T-cell (primary cell): ENCODE data around the gene TSPAN14. TPM values are rescaled to one million over a fixed set of nuclear protein-coding genes. Genes with fewer than 3 reads are reported as not detected.

Source experiments
- ATAC-seq, 4 experiments: fragments of 200-7000 bp in 3 of 4; fragments of 150-1000 bp in 1 of 4; cut with Tn5 transposase; replicated peaks in 1 of 4; 1 replicate in 3 of 4; 2 replicates in 1 of 4; pipeline ENCODE4 v1.10.0; 2021; ENCODE audit warnings: moderate library complexity in 3 of 4, mild to moderate bottlenecking in 2 of 4, moderate number of reproducible peaks in 1 of 4
- CTCF ChIA-PET, 2 donors: fragments of 300-600 bp; sonication (Branson Sonifier 250); formaldehyde crosslinking; loops; one replicate each; lab custom pipeline; 2022; ENCODE audit warnings: antibody characterized with exemption in 2 of 2; lab: Charles Lee
- POLR2A ChIA-PET, 2 donors: fragments of 300-600 bp; sonication (Branson Sonifier 250); formaldehyde crosslinking; loops; one replicate each; lab custom pipeline; 2022; ENCODE audit warnings: antibody characterized with exemption in 2 of 2; lab: Charles Lee
- DNase-seq, 35 experiments: peaks; one replicate each; pipeline versions ENCODE4 v3.0.0 to v3.0.0-alpha.2; 2013 to 2023
- H3K27ac ChIP-seq: one replicate; pipeline ENCODE4 v1.5.1; 2013; ENCODE audit warnings: low read length
- H3K27me3 ChIP-seq, 2 experiments: replicated peaks in 1 of 2; 1 replicate in 1 of 2; 2 replicates in 1 of 2; pipeline versions ENCODE4 v1.6.1 to v1.7.0; 2013; ENCODE audit warnings: low read length in 1 of 2, mixed read lengths in 1 of 2; ENCODE audit not compliant: control insufficient read depth in 2 of 2, insufficient read depth in 2 of 2; ENCODE audit errors: extremely low read depth in 1 of 2
- H3K36me3 ChIP-seq, 2 donors: 1 replicate in 1 of 2; 2 replicates in 1 of 2; pipeline versions ENCODE4 v1.6.1 to v1.7.0; 2013; ENCODE audit warnings: low read length in 1 of 2; ENCODE audit not compliant: control insufficient read depth in 2 of 2, insufficient read depth in 1 of 2; ENCODE audit errors: extremely low read depth in 1 of 2
- H3K4me1 ChIP-seq, 2 experiments: 1 replicate in 1 of 2; 2 replicates in 1 of 2; pipeline versions ENCODE4 v1.6.1 to v1.7.0; 2013; ENCODE audit warnings: low read length in 2 of 2, mixed read lengths in 1 of 2; ENCODE audit not compliant: insufficient read depth in 2 of 2, control insufficient read depth in 1 of 2; ENCODE audit errors: extremely low read depth in 1 of 2
- H3K4me3 ChIP-seq, 2 donors: 1 replicate in 1 of 2; 2 replicates in 1 of 2; pipeline versions ENCODE4 v1.5.1 to v1.7.0; 2013; ENCODE audit warnings: mild to moderate bottlenecking in 2 of 2, low read length in 1 of 2, moderate library complexity in 1 of 2; ENCODE audit not compliant: control insufficient read depth in 1 of 2; ENCODE audit errors: extremely low read depth in 1 of 2
- H3K9me3 ChIP-seq: 2 replicates; pipeline ENCODE4 v1.7.0; 2013
- H3K27ac Mint-ChIP-seq, 2 donors: one replicate each; pipeline ENCODE4 v1.8.0; 2020 to 2021; ENCODE audit warnings: mild to moderate bottlenecking in 2 of 2, mixed read lengths in 2 of 2
- H3K27me3 Mint-ChIP-seq, 2 donors: one replicate each; pipeline ENCODE4 v1.8.0; 2021 to 2022; ENCODE audit warnings: mixed read lengths in 2 of 2
- H3K36me3 Mint-ChIP-seq: one replicate; pipeline ENCODE4 v1.8.0; 2021; ENCODE audit warnings: mixed read lengths
- H3K4me1 Mint-ChIP-seq, 3 donors: one replicate each; pipeline ENCODE4 v1.8.0; 2020 to 2022; ENCODE audit warnings: mixed read lengths in 3 of 3, mild to moderate bottlenecking in 1 of 3
- H3K4me3 Mint-ChIP-seq, 3 donors: one replicate each; pipeline ENCODE4 v1.8.0; 2020 to 2022; ENCODE audit warnings: mild to moderate bottlenecking in 3 of 3, mixed read lengths in 3 of 3, moderate library complexity in 3 of 3
- H3K9me3 Mint-ChIP-seq, 3 donors: one replicate each; pipeline ENCODE4 v1.8.0; 2020 to 2022; ENCODE audit warnings: mixed read lengths in 3 of 3
- WGBS: methylation state at CpG from one replicate; pipeline ENCODE4 v1.1.5; 2013; ENCODE audit warnings: missing lambda C conversion rate; ENCODE audit not compliant: insufficient coverage; 5-methylcytosine and 5-hydroxymethylcytosine counted together
- total RNA-seq, 35 experiments: library from RNA in 6 of 35; stranded (reverse) in 6 of 35; fragments of 120-200 nt in 1 of 35; gene quantifications; one replicate each; pipeline versions ENCODE4 v1.2.1 to v1.2.4 and lab custom pipeline; 2013 to 2026

Gene TSPAN14
- total RNA-seq, 5 donors from 2014 or later (not counting 1 experiment from before 2014, with no cell fraction given): 130 to 204 (median 194) TPM

- CTCF ChIA-PET: interaction anchor here (0.8 to 4.8 kb wide), 11 partner anchors 10 to 88 kb away, joined by 3 to 25 read pairs (median 4); partner anchors contain the start of gene PRXL2A (in 1 of the 2)
Measured at GRCh38 chr10:80466724-80467326, 12.7 kb downstream of the TSPAN14 start.

GRCh38 chr10:80468002-80468401 lies 13.9 kb downstream of the TSPAN14 start:
- no peaks in the 10 kb centered on the region for H3K9me3 Mint-ChIP-seq
- peak; percentile 53 to 62 (median 60) for ATAC-seq
- Histone ChIP-seq H3K4me1 (peaks cover 81 to 99% of the 10 kb centered on the region in 2 experiments), H3K9me3 (no peaks in the 10 kb centered on the region), H3K27me3 (no peaks in the 10 kb centered on the region), H3K4me3 (peak overlapping the region; percentile 46 to 74), H3K36me3 (peaks cover 0 to 23% of the 10 kb centered on the region in 2 donors), H3K27ac (peak overlapping the region; percentile 82)
- peak overlapping the region in 2 of 3 donors; percentile 78 to 85 for H3K4me3 Mint-ChIP-seq
- POLR2A ChIA-PET: interaction anchor here in 1 of 2 donors (0.6 kb wide), 1 partner anchor 1202 kb away, joined by 4 read pairs; no protein-coding TSS in a partner anchor
- CTCF ChIA-PET: interaction anchor here (0.6 to 4.8 kb wide), 9 partner anchors 9 to 60 kb away, joined by 3 to 25 read pairs (median 4); partner anchors contain the start of gene PRXL2A (in 1 of the 2)
- peak in 33 of 35 experiments; percentile 47 to 93 (median 66) for DNase-seq
- H3K27me3 Mint-ChIP-seq: no peaks in the 10 kb centered on the region
- peaks cover 97 to 99% (median 98%) of the 10 kb centered on the region in 3 donors for H3K4me1 Mint-ChIP-seq
- H3K36me3 Mint-ChIP-seq: peaks cover 37% of the 10 kb centered on the region
- peak overlapping the region; percentile 95 to 99 for H3K27ac Mint-ChIP-seq
- WGBS: no CpG with 5 or more reads among the region's 6 CpGs

More at GRCh38 chr10:80466724-80467326, 12.7 kb downstream of the TSPAN14 start:
- no peaks in the 10 kb centered on the region for H3K9me3 ChIP-seq
- POLR2A ChIA-PET: interaction anchor here (0.5 to 1.7 kb wide), 3 partner anchors 10 to 48 kb away, joined by 3 to 9 read pairs (median 5); no protein-coding TSS in a partner anchor
- H3K27me3 Mint-ChIP-seq: no peaks in the 10 kb centered on the region
- H3K9me3 Mint-ChIP-seq: no peaks in the 10 kb centered on the region
- peak overlapping the region in 2 of 3 donors; percentile 78 to 79 for H3K4me3 Mint-ChIP-seq
- H3K27ac ChIP-seq: peak overlapping the region; percentile 82
- H3K36me3 Mint-ChIP-seq: peaks cover 30% of the 10 kb centered on the region
- peak overlapping the region in 1 of 2 donors; percentile 53 for H3K4me3 ChIP-seq
- H3K4me1 ChIP-seq: peaks cover 82 to 99% of the 10 kb centered on the region in 2 experiments
- DNase-seq: no peak
- peaks cover 97 to 99% (median 98%) of the 10 kb centered on the region in 3 donors for H3K4me1 Mint-ChIP-seq
- peaks cover 0 to 15% of the 10 kb centered on the region in 2 donors for H3K36me3 ChIP-seq
- WGBS: 43% methylated on average over 7 of the region's 10 CpGs
- peak overlapping the region; percentile 95 to 99 for H3K27ac Mint-ChIP-seq
- no peak for ATAC-seq
- H3K27me3 ChIP-seq: no peaks in the 10 kb centered on the region

GRCh38 chr10:80468806-80469421 lies 14.8 kb downstream of the TSPAN14 start:
- H3K27me3 Mint-ChIP-seq: no peaks in the 10 kb centered on the region
- H3K4me3 Mint-ChIP-seq: peak overlapping the region in 2 of 3 donors; percentile 78 to 85
- peaks cover 31% of the 10 kb centered on the region for H3K36me3 Mint-ChIP-seq
- H3K4me1 Mint-ChIP-seq: peaks cover 97 to 99% (median 98%) of the 10 kb centered on the region in 3 donors
- peak; percentile 6 to 21 (median 8) for ATAC-seq
- Histone ChIP-seq H3K36me3 (peaks cover 0 to 26% of the 10 kb centered on the region in 2 donors), H3K9me3 (no peaks in the 10 kb centered on the region), H3K27ac (peak overlapping the region; percentile 82), H3K4me1 (peaks cover 80 to 99% of the 10 kb centered on the region in 2 experiments), H3K4me3 (peak overlapping the region; percentile 46 to 74), H3K27me3 (no peaks in the 10 kb centered on the region)
- ChIA-PET POLR2A (interaction anchor here in 1 of 2 donors (2.2 kb wide), 1 partner anchor 18 kb away, joined by 7 read pairs; no protein-coding TSS in a partner anchor), CTCF (interaction anchor here (1.1 to 4.8 kb wide), 4 partner anchors 10 to 37 kb away, joined by 9 to 25 read pairs (median 10); no protein-coding TSS in a partner anchor)
- no peaks in the 10 kb centered on the region for H3K9me3 Mint-ChIP-seq
- 15% methylated on average over 3 of the region's 7 CpGs for WGBS
- peak in 8 of 35 experiments; percentile 25 to 56 (median 40) for DNase-seq
- peak overlapping the region; percentile 95 to 99 for H3K27ac Mint-ChIP-seq

- DNase-seq (no peak), ATAC-seq (no peak)
- peaks cover 73 to 99% of the 10 kb centered on the region in 2 experiments for H3K4me1 ChIP-seq
- H3K4me3 ChIP-seq: peak overlapping the region in 1 of 2 donors; percentile 74
- CTCF ChIA-PET: interaction anchor here (0.5 to 4.8 kb wide), 3 partner anchors 11 to 35 kb away, joined by 3 to 25 read pairs (median 21); no protein-coding TSS in a partner anchor
- no CpG with 5 or more reads among the region's 3 CpGs for WGBS
- no peaks in the 10 kb centered on the region for H3K27me3 ChIP-seq
- H3K9me3 ChIP-seq: no peaks in the 10 kb centered on the region
- Mint-ChIP-seq H3K9me3 (no peaks in the 10 kb centered on the region), H3K36me3 (peaks cover 39% of the 10 kb centered on the region), H3K4me3 (peak overlapping the region in 2 of 3 donors; percentile 74), H3K27ac (peak overlapping the region; percentile 95 to 98), H3K27me3 (no peaks in the 10 kb centered on the region), H3K4me1 (peaks cover 97 to 99% (median 97%) of the 10 kb centered on the region in 3 donors)
- POLR2A ChIA-PET: interaction anchor here in 1 of 2 donors (0.6 to 2.2 kb wide), 2 partner anchors 9 to 16 kb away, joined by 3 to 7 read pairs; no protein-coding TSS in a partner anchor
- peaks cover 0 to 32% of the 10 kb centered on the region in 2 donors for H3K36me3 ChIP-seq
- peak overlapping the region; percentile 82 for H3K27ac ChIP-seq
Measured at GRCh38 chr10:80470266-80470665, 16.2 kb downstream of the TSPAN14 start.

GRCh38 chr10:80471001-80471400 lies 16.9 kb downstream of the TSPAN14 start:
- peak overlapping the region; percentile 5 to 48 for H3K4me3 ChIP-seq
- peak overlapping the region; percentile 82 for H3K27ac ChIP-seq
- ChIA-PET CTCF (interaction anchor here (0.5 to 4.6 kb wide), 4 partner anchors 12 to 251 kb away, joined by 3 to 21 read pairs (median 4); no protein-coding TSS in a partner anchor), POLR2A (interaction anchor here in 1 of 2 donors (2.2 kb wide), 1 partner anchor 15 kb away, joined by 7 read pairs; no protein-coding TSS in a partner anchor)
- 20% methylated on average over 3 of the region's 3 CpGs for WGBS
- peaks cover 68 to 99% of the 10 kb centered on the region in 2 experiments for H3K4me1 ChIP-seq
- H3K4me1 Mint-ChIP-seq: peaks cover 95 to 97% (median 97%) of the 10 kb centered on the region in 3 donors
- H3K27me3 ChIP-seq: no peaks in the 10 kb centered on the region
- H3K4me3 Mint-ChIP-seq: peak overlapping the region in 2 of 3 donors; percentile 74
- peaks cover 0 to 32% of the 10 kb centered on the region in 2 donors for H3K36me3 ChIP-seq
- peak in 2 of 4 experiments; percentile 6 to 7 for ATAC-seq
- peaks cover 39% of the 10 kb centered on the region for H3K36me3 Mint-ChIP-seq
- H3K27ac Mint-ChIP-seq: peak overlapping the region; percentile 95 to 98
- H3K9me3 ChIP-seq: no peaks in the 10 kb centered on the region
- no peaks in the 10 kb centered on the region for H3K9me3 Mint-ChIP-seq
- no peaks in the 10 kb centered on the region for H3K27me3 Mint-ChIP-seq
- no peak for DNase-seq
